Measurements from ENCODE around the gene NME7. TPM values are rescaled to one million over a fixed set of nuclear protein-coding genes. Genes with fewer than 3 reads are reported as not detected.
A peak's percentile ranks its signal among the peaks of the same experiment; 100 is the strongest.

The NME7 gene
- total RNA-seq, 1 experiment from 2014 or later, result 30.3 TPM

DNA sequence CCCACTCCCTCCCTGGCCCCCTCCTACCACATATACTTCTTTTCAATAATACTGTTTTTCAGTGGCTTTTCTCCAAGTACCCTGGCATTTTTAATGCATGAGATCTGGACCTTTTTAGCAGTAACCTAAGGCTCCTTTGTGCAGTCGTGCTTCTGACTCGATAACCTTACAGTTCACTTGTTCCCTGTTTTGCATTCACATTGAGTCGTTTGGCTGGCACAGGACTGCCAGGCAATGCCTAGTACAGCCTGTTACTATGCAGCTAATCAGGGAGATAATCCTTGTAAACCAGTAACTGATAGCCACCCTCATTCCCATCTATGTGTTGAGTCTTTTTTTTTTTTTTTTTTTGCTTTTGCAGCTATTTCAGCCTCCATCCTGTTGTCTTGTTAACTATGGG lies 257.4 kb downstream of the NME7 start:
- POLR2A ChIA-PET, result interaction anchor here (0.6 kb wide), 1 partner anchor 258 kb away, joined by 3 read pairs; the partner anchor contains the start of genes BLZF1 and NME7
- intact Hi-C loops (cut with micrococcal nuclease; ENCODE audit: unreplicated experiment), result no loop called here
- peaks cover 51% of the 10 kb centered on the region for H3K4me1 ChIP-seq (ENCODE audit: control insufficient read depth, insufficient read depth, low read length)

GRCh38 chr1:169109561-169110134 lies 257.9 kb downstream of the NME7 start:
- BruUV-seq (replicated peaks), result no TSS peak

More for the DNA sequence above, 257.4 kb downstream of the NME7 start:
- in situ Hi-C loops (cut with HindIII; ENCODE audit: low pct_unique_long_range_greater_than_20kb, low sequenced_read_pairs), result no loop called here
- CTCF ChIA-PET, result interaction anchor here (0.9 kb wide), 1 partner anchor 238 kb away, joined by 4 read pairs; no protein-coding TSS in a partner anchor
- H3K27ac ChIP-seq (ENCODE audit: low read length), result peak overlapping the region; percentile 96
- no TSS peak for BruUV-seq (replicated peaks)
- TF ChIP-seq CTCF (IDR thresholded peaks at IDR 0.05) (no peak), TCF7L2 (IDR thresholded peaks at IDR 0.05; ENCODE audit: low read depth, low read length) (no peak), REST (IDR thresholded peaks at IDR 0.05; ENCODE audit: insufficient read depth in 1 of 2, low read depth in 2 of 2, low read length in 1 of 2) (no peak), SIN3A (IDR thresholded peaks at IDR 0.05; ENCODE audit: borderline replicate concordance, insufficient read depth, low read depth, low read length) (no peak), POLR2AphosphoS5 (IDR thresholded peaks at IDR 0.05; ENCODE audit: low read depth, low read length) (no peak)
- peaks cover 7% of the 10 kb centered on the region for H3K36me3 ChIP-seq (ENCODE audit: control insufficient read depth, insufficient read depth, low read length)
- H3K9me3 ChIP-seq (ENCODE audit: control insufficient read depth, insufficient read depth, low read depth, low read length), result no peaks in the 10 kb centered on the region
- H3K4me3 ChIP-seq (ENCODE audit: low read depth in 2 of 2, low read length in 2 of 2), result peak overlapping the region; percentile 93 to 97
- no peaks in the 10 kb centered on the region for H3K27me3 ChIP-seq (ENCODE audit: control insufficient read depth, insufficient read depth, low read length)
- no peak for ATAC-seq
- DNase-seq (ENCODE audit: low read depth, low spot score), result no peak

More at GRCh38 chr1:169109561-169110134, 257.9 kb downstream of the NME7 start:
- Histone ChIP-seq H3K9me3 (ENCODE audit: control insufficient read depth, insufficient read depth, low read depth, low read length) (no peaks in the 10 kb centered on the region), H3K27ac (ENCODE audit: low read length) (peak overlapping the region; percentile 96), H3K36me3 (ENCODE audit: control insufficient read depth, insufficient read depth, low read length) (peaks cover 7% of the 10 kb centered on the region), H3K27me3 (ENCODE audit: control insufficient read depth, insufficient read depth, low read length) (no peaks in the 10 kb centered on the region), H3K4me1 (ENCODE audit: control insufficient read depth, insufficient read depth, low read length) (peaks cover 55% of the 10 kb centered on the region), H3K4me3 (ENCODE audit: low read depth in 2 of 2, low read length in 2 of 2) (peak overlapping the region; percentile 93 to 97)
- TF ChIP-seq TCF7L2 (IDR thresholded peaks at IDR 0.05; ENCODE audit: low read depth, low read length) (no peak), CTCF (IDR thresholded peaks at IDR 0.05) (0 out of 2 replicates have a peak, but pooled peaks have one; percentile 0)
- intact Hi-C loops (cut with micrococcal nuclease; ENCODE audit: unreplicated experiment) (loop anchor here (2.0 kb wide), 1 partner anchor 507 kb away; no protein-coding TSS in a partner anchor), in situ Hi-C loops (cut with HindIII; ENCODE audit: low pct_unique_long_range_greater_than_20kb, low sequenced_read_pairs) (no loop called here)
- peak; percentile 71 for DNase-seq (ENCODE audit: low read depth, low spot score)
- CTCF ChIA-PET, result interaction anchor here (0.6 to 0.9 kb wide), 3 partner anchors 136 to 767 kb away, joined by 3 to 4 read pairs (median 3); no protein-coding TSS in a partner anchor
- POLR2A ChIA-PET, result interaction anchor here (0.6 kb wide), 1 partner anchor 101 kb away, joined by 3 read pairs; no protein-coding TSS in a partner anchor
- ATAC-seq, result peak; percentile 43
